HepG2 (cell line): ENCODE measurements around the gene SLC4A2. TPM values are rescaled to one million over a fixed set of nuclear protein-coding genes. Genes with fewer than 3 reads are reported as not detected.

Source experiments
- CREM ChIP-seq, 2 experiments: sonication (generic) in 1 of 2; formaldehyde crosslinking in 1 of 2; IDR thresholded peaks; 2 replicates each; pipeline versions ENCODE4 v1.4.0 to v1.6.1; 2016 to 2020; ENCODE audit warnings: antibody characterized with exemption in 1 of 2, mild to moderate bottlenecking in 1 of 2, missing genetic modification reagents in 1 of 2
- KDM5A ChIP-seq: fragments of 200-600 bp; sonication (generic); IDR thresholded peaks from 2 replicates; pipeline ENCODE4 v1.7.0; 2018; ENCODE audit warnings: antibody characterized with exemption, mild to moderate bottlenecking, low read length, borderline replicate concordance
- MAFF ChIP-seq: IDR thresholded peaks from 2 replicates; pipeline ENCODE4 v1.6.1; 2011; ENCODE audit warnings: low read depth, low read length, improper control_type of control experiment
- NBN ChIP-seq: fragments of 450-650 bp; conservative IDR thresholded peaks from 2 replicates; pipeline ENCODE4 v1.6.1; 2017
- TAF15 ChIP-seq: fragments of 200-400 bp; formaldehyde crosslinking; IDR thresholded peaks from one replicate; pipeline ENCODE4 v1.6.1; 2018; ENCODE audit warnings: mild to moderate bottlenecking, low read depth, low read length; ENCODE audit not compliant: poor library complexity, severe bottlenecking
- ZFP36L1 ChIP-seq: sonication (generic); formaldehyde crosslinking; IDR thresholded peaks from 2 replicates; pipeline ENCODE4 v1.8.0; 2022; ENCODE audit warnings: mild to moderate bottlenecking, missing genetic modification reagents, moderate library complexity
- ZNF451 ChIP-seq: sonication (generic); formaldehyde crosslinking; IDR thresholded peaks from 2 replicates; pipeline ENCODE4 v1.5.0; 2020; ENCODE audit warnings: mild to moderate bottlenecking, missing genetic modification reagents
- ZNF615 ChIP-seq: sonication (generic); formaldehyde crosslinking; IDR thresholded peaks from 2 replicates; pipeline ENCODE4 v1.5.0; 2020; ENCODE audit warnings: mild to moderate bottlenecking, missing genetic modification reagents, borderline replicate concordance
- ZNF670 ChIP-seq: sonication (generic); formaldehyde crosslinking; IDR thresholded peaks from 2 replicates; pipeline ENCODE4 v1.8.0; 2022; ENCODE audit warnings: mild to moderate bottlenecking, missing genetic modification reagents, borderline replicate concordance
- polyA plus RNA-seq, 8 experiments: library from polyadenylated mRNA; depleted of rRNA in 3 of 8; stranded (reverse) in 7 of 8; unstranded in 1 of 8; fragments of >200 nt; fragmentation: Illumina TruSeq in 4 of 8; extraction: Trizol in 4 of 8; gene quantifications; 2 replicates each; pipeline versions ENCODE4 v1.2.1 to v1.2.3, GENCODE V29; 2011 to 2016; ENCODE audit warnings: low read depth in 4 of 8, missing spikeins in 1 of 8, mixed read lengths in 1 of 8; ENCODE audit not compliant: insufficient read depth in 1 of 8
- total RNA-seq, 5 experiments: library from RNA; depleted of rRNA; stranded (reverse); fragments of >200 nt; fragmentation: Illumina TruSeq; extraction: Trizol; gene quantifications; 2 replicates each; pipeline ENCODE4 v1.2.3, GENCODE V29; 2016; ENCODE audit warnings: low read depth in 1 of 5
- TF ChIP-seq, protein P1 (sequence below): sonication (generic); formaldehyde crosslinking; IDR thresholded peaks from 2 replicates; pipeline ENCODE4 v1.4.0; 2020; ENCODE audit warnings: missing genetic modification reagents
- TF ChIP-seq, protein P2 (sequence below): sonication (generic); formaldehyde crosslinking; IDR thresholded peaks from 2 replicates; pipeline ENCODE4 v1.4.0; 2020; ENCODE audit warnings: low read depth, missing genetic modification reagents
- TF ChIP-seq, protein P3 (sequence below): sonication (generic); formaldehyde crosslinking; IDR thresholded peaks from 2 replicates; pipeline ENCODE4 v1.4.0; 2020; ENCODE audit warnings: mild to moderate bottlenecking, missing genetic modification reagents
- TF ChIP-seq, protein P4 (sequence below): sonication (generic); formaldehyde crosslinking; IDR thresholded peaks from 2 replicates; pipeline ENCODE4 v1.4.0; 2020; ENCODE audit warnings: missing genetic modification reagents; ENCODE audit errors: not compliant biosample characterization
- TF ChIP-seq, protein P5 (sequence below): sonication (generic); formaldehyde crosslinking; IDR thresholded peaks from 2 replicates; pipeline ENCODE4 v1.4.0; 2020; ENCODE audit warnings: missing genetic modification reagents
- TF ChIP-seq, protein P6 (sequence below): sonication (generic); formaldehyde crosslinking; IDR thresholded peaks from 2 replicates; pipeline ENCODE4 v1.8.0; 2023; ENCODE audit warnings: mild to moderate bottlenecking, missing genetic modification reagents

SLC4A2 gene
- total and polyA plus RNA-seq, 2 of the 13 experiments (the other 11 are each of a cell fraction or from before 2014, with no cell fraction given) = 51.9 to 73.4 TPM

DNA sequence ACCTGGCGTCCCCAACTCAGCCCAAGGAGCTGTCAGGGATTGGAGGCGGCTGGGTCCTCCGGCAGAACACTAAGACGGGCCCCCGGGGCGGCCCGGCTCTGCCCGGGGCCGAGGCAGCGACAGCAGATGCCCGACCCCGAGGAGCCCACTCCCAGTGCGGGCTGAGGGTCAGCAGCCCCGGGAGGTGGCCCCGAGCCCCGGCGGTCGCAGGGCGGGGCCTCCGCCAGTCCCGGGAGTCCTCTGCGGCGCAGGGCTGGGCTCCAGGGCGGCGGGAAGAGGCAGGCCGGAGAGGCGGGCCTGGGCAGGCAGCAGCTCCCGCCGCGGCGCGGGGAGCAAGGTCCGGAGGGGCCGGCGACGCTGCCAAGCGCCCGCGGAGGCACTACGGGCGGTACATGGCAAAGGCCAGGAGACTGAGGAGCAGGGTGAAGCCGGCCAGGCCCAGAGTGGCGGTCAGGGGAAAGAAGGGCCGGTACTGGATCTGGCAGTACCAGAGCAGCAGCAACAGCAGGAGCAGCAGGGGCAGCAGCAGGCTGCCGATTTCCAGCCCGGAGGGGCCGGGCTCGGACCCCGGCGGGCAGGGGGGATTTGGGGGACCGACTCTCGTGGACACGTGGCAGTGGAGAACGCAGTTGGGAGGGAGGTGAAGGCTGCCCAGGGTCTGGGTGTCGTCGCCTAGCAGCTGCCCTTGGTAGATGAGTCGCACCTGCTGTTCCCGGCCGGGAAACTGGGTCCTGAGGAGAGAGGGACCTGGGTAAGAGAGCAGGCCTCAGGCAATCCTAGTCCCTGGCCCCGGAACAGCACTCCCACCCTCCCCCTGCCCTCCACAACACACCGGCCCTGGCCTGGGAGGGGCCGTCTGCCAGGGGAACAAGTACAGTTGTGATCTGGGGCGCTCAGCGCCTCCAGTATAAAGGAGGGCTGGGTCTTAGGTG is 22.0 kb downstream of the SLC4A2 start (continued):
- TF ChIP-seq ZNF670 (CRISPR knock-in tag) (no peak), ZNF451 (CRISPR knock-in tag) (no peak), TAF15 (no peak), CREM (IDR thresholded peaks at IDR 0.05) (no peak), CREM (CRISPR knock-in tag; IDR thresholded peaks at IDR 0.05) (no peak), MAFF (no peak), NBN (no peak), KDM5A (0 out of 2 replicates have a peak, but pooled peaks have one; percentile 36), ZFP36L1 (no peak), ZNF615 (CRISPR knock-in tag) (no peak)
- TF ChIP-seq, protein P1, sequence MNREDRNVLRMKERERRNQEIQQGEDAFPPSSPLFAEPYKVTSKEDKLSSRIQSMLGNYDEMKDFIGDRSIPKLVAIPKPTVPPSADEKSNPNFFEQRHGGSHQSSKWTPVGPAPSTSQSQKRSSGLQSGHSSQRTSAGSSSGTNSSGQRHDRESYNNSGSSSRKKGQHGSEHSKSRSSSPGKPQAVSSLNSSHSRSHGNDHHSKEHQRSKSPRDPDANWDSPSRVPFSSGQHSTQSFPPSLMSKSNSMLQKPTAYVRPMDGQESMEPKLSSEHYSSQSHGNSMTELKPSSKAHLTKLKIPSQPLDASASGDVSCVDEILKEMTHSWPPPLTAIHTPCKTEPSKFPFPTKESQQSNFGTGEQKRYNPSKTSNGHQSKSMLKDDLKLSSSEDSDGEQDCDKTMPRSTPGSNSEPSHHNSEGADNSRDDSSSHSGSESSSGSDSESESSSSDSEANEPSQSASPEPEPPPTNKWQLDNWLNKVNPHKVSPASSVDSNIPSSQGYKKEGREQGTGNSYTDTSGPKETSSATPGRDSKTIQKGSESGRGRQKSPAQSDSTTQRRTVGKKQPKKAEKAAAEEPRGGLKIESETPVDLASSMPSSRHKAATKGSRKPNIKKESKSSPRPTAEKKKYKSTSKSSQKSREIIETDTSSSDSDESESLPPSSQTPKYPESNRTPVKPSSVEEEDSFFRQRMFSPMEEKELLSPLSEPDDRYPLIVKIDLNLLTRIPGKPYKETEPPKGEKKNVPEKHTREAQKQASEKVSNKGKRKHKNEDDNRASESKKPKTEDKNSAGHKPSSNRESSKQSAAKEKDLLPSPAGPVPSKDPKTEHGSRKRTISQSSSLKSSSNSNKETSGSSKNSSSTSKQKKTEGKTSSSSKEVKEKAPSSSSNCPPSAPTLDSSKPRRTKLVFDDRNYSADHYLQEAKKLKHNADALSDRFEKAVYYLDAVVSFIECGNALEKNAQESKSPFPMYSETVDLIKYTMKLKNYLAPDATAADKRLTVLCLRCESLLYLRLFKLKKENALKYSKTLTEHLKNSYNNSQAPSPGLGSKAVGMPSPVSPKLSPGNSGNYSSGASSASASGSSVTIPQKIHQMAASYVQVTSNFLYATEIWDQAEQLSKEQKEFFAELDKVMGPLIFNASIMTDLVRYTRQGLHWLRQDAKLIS = no peak; the same call in 1 of the 2 replicates
- TF ChIP-seq, protein P2, sequence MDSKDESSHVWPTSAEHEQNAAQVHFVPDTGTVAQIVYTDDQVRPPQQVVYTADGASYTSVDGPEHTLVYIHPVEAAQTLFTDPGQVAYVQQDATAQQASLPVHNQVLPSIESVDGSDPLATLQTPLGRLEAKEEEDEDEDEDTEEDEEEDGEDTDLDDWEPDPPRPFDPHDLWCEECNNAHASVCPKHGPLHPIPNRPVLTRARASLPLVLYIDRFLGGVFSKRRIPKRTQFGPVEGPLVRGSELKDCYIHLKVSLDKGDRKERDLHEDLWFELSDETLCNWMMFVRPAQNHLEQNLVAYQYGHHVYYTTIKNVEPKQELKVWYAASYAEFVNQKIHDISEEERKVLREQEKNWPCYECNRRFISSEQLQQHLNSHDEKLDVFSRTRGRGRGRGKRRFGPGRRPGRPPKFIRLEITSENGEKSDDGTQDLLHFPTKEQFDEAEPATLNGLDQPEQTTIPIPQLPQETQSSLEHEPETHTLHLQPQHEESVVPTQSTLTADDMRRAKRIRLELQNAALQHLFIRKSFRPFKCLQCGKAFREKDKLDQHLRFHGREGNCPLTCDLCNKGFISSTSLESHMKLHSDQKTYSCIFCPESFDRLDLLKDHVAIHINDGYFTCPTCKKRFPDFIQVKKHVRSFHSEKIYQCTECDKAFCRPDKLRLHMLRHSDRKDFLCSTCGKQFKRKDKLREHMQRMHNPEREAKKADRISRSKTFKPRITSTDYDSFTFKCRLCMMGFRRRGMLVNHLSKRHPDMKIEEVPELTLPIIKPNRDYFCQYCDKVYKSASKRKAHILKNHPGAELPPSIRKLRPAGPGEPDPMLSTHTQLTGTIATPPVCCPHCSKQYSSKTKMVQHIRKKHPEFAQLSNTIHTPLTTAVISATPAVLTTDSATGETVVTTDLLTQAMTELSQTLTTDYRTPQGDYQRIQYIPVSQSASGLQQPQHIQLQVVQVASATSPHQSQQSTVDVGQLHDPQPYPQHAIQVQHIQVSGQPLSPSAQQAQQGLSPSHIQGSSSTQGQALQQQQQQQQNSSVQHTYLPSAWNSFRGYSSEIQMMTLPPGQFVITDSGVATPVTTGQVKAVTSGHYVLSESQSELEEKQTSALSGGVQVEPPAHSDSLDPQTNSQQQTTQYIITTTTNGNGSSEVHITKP = no peak
- TF ChIP-seq, protein P3, sequence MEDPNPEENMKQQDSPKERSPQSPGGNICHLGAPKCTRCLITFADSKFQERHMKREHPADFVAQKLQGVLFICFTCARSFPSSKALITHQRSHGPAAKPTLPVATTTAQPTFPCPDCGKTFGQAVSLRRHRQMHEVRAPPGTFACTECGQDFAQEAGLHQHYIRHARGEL (CRISPR knock-in tag) = no peak
- TF ChIP-seq, protein P4, sequence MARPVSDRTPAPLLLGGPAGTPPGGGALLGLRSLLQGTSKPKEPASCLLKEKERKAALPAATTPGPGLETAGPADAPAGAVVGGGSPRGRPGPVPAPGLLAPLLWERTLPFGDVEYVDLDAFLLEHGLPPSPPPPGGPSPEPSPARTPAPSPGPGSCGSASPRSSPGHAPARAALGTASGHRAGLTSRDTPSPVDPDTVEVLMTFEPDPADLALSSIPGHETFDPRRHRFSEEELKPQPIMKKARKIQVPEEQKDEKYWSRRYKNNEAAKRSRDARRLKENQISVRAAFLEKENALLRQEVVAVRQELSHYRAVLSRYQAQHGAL (CRISPR knock-in tag) = no peak
- TF ChIP-seq, protein P5, sequence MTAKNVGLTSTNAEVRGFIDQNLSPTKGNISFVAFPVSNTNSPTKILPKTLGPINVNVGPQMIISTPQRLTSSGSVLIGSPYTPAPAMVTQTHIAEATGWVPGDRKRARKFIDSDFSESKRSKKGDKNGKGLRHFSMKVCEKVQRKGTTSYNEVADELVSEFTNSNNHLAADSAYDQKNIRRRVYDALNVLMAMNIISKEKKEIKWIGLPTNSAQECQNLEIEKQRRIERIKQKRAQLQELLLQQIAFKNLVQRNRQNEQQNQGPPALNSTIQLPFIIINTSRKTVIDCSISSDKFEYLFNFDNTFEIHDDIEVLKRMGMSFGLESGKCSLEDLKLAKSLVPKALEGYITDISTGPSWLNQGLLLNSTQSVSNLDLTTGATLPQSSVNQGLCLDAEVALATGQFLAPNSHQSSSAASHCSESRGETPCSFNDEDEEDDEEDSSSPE = 0 out of 2 replicates have a peak, but pooled peaks have one; percentile 7
- TF ChIP-seq, protein P6, sequence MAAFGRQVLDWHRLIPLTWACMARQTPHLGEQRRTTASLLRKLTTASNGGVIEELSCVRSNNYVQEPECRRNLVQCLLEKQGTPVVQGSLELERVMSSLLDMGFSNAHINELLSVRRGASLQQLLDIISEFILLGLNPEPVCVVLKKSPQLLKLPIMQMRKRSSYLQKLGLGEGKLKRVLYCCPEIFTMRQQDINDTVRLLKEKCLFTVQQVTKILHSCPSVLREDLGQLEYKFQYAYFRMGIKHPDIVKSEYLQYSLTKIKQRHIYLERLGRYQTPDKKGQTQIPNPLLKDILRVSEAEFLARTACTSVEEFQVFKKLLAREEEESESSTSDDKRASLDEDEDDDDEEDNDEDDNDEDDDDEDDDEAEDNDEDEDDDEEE = 0 out of 2 replicates have a peak, but pooled peaks have one; percentile 49
